B cell (primary cell): Measurements from ENCODE around the gene PTPRG. TPM values are rescaled to one million over a fixed set of nuclear protein-coding genes. Genes with fewer than 3 reads are reported as not detected.

Source experiments
- ATAC-seq: fragments of 200-7000 bp; cut with Tn5 transposase; one replicate; pipeline ENCODE4 v1.10.0; 2021; ENCODE audit warnings: low read depth, mild to moderate bottlenecking, moderate number of reproducible peaks, moderate library complexity
- CTCF ChIA-PET: fragments of 350-600 bp; sonication (Branson Sonifier 250); formaldehyde crosslinking; loops from one replicate; lab custom pipeline; 2021; ENCODE audit warnings: antibody characterized with exemption, inconsistent platforms; lab: Charles Lee
- POLR2A ChIA-PET: fragments of 350-600 bp; sonication (Branson Sonifier 250); formaldehyde crosslinking; loops from one replicate; lab custom pipeline; 2021; ENCODE audit warnings: antibody characterized with exemption; lab: Charles Lee
- DNase-seq: peaks from one replicate; pipeline ENCODE4 v3.0.0; 2013
- H2AFZ ChIP-seq: 2 replicates; pipeline ENCODE4 v1.6.1; 2012; ENCODE audit warnings: mild to moderate bottlenecking, low read depth, low read length; ENCODE audit not compliant: insufficient read depth, poor library complexity, severe bottlenecking
- H3K27ac ChIP-seq, 2 donors: 1 replicate in 1 of 2; 2 replicates in 1 of 2; pipeline ENCODE4 v1.5.1; 2012 to 2013; ENCODE audit warnings: low read length in 2 of 2, mild to moderate bottlenecking in 2 of 2, moderate library complexity in 1 of 2
- H3K27me3 ChIP-seq, 4 experiments: fragments of 200-600 bp in 1 of 4; sonication (generic) in 1 of 4; replicated peaks in 1 of 4; 1 replicate in 2 of 4; 2 replicates in 2 of 4; pipeline versions ENCODE4 v1.6.1 to v1.7.0; 2013 to 2016; ENCODE audit warnings: low read length in 3 of 4, mild to moderate bottlenecking in 2 of 4, mixed read lengths in 1 of 4, moderate library complexity in 1 of 4; ENCODE audit not compliant: insufficient read depth in 4 of 4, control insufficient read depth in 3 of 4; ENCODE audit errors: control extremely low read depth in 1 of 4
- H3K36me3 ChIP-seq, 2 experiments: replicated peaks in 1 of 2; 1 replicate in 1 of 2; 2 replicates in 1 of 2; pipeline versions ENCODE4 v1.6.1 to v1.7.1; 2013; ENCODE audit warnings: low read length in 1 of 2; ENCODE audit not compliant: insufficient read depth in 2 of 2, control insufficient read depth in 1 of 2; ENCODE audit errors: control extremely low read depth in 1 of 2, extremely low read depth in 1 of 2
- H3K4me1 ChIP-seq, 2 donors: fragments of 200-600 bp in 1 of 2; sonication (generic) in 1 of 2; 1 replicate in 1 of 2; 2 replicates in 1 of 2; pipeline versions ENCODE4 v1.5.1 to v1.6.1; 2013 to 2017; ENCODE audit warnings: low read length in 2 of 2; ENCODE audit not compliant: control insufficient read depth in 2 of 2, insufficient read depth in 2 of 2
- H3K4me2 ChIP-seq: replicated peaks from 2 replicates; pipeline ENCODE3; 2012; ENCODE audit warnings: mild to moderate bottlenecking, low read depth, low read length; ENCODE audit not compliant: poor library complexity, severe bottlenecking
- H3K4me3 ChIP-seq, 5 experiments: fragments of 200-600 bp in 1 of 5; sonication (generic) in 1 of 5; 1 replicate in 3 of 5; 2 replicates in 2 of 5; pipeline versions ENCODE4 v1.5.1 to v1.7.0; 2011 to 2016; ENCODE audit warnings: low read length in 4 of 5, mild to moderate bottlenecking in 4 of 5, low read depth in 2 of 5, control low read depth in 1 of 5, moderate library complexity in 1 of 5; ENCODE audit not compliant: insufficient read depth in 1 of 5; ENCODE audit errors: control extremely low read depth in 1 of 5, extremely low read depth in 1 of 5
- H3K79me2 ChIP-seq: fragments of 200-600 bp; sonication (generic); one replicate; pipeline ENCODE4 v1.6.0; 2016; ENCODE audit warnings: low read length; ENCODE audit not compliant: control insufficient read depth, insufficient read depth
- H3K9ac ChIP-seq: fragments of 200-600 bp; sonication (generic); 2 replicates; pipeline ENCODE4 v1.6.1; 2017; ENCODE audit warnings: mild to moderate bottlenecking, low read length, moderate library complexity
- H3K9me3 ChIP-seq, 3 donors: one replicate each; pipeline versions ENCODE4 v1.6.1 to v1.7.1; 2013; ENCODE audit warnings: low read length in 2 of 3; ENCODE audit not compliant: control insufficient read depth in 2 of 3, insufficient read depth in 1 of 3; ENCODE audit errors: control extremely low read depth in 1 of 3
- H4K20me1 ChIP-seq: 2 replicates; pipeline ENCODE4 v1.6.0; 2012; ENCODE audit warnings: mild to moderate bottlenecking, low read length; ENCODE audit not compliant: insufficient read depth, control insufficient read depth, poor library complexity, severe bottlenecking
- H3K27ac Mint-ChIP-seq: one replicate; pipeline ENCODE4 v1.8.0; 2021; ENCODE audit warnings: mixed read lengths
- H3K27me3 Mint-ChIP-seq: one replicate; pipeline ENCODE4 v1.8.0; 2021; ENCODE audit warnings: mixed read lengths
- H3K4me1 Mint-ChIP-seq: one replicate; pipeline ENCODE4 v1.8.0; 2021; ENCODE audit warnings: mixed read lengths
- H3K4me3 Mint-ChIP-seq: one replicate; pipeline ENCODE4 v1.8.0; 2021; ENCODE audit warnings: mixed read lengths
- H3K9me3 Mint-ChIP-seq: one replicate; pipeline ENCODE4 v1.8.0; 2022; ENCODE audit warnings: mixed read lengths; ENCODE audit not compliant: insufficient read depth
- CTCF ChIP-seq: fragments of 200-600 bp; IDR thresholded peaks from one replicate; pipeline ENCODE4 v1.8.0; 2022; ENCODE audit warnings: antibody characterized with exemption, mild to moderate bottlenecking
- EZH2 ChIP-seq: IDR thresholded peaks from 2 replicates; pipeline ENCODE4 v1.6.1; 2012; ENCODE audit warnings: borderline replicate concordance, low read depth, mild to moderate bottlenecking, moderate library complexity, low read length; ENCODE audit not compliant: insufficient read depth, poor library complexity, severe bottlenecking
- WGBS: methylation state at CpG from one replicate; pipeline ENCODE4 v1.1.5; 2013; ENCODE audit warnings: missing lambda C conversion rate; ENCODE audit not compliant: insufficient coverage; 5-methylcytosine and 5-hydroxymethylcytosine counted together
- intact Hi-C: fragments of 100-400 bp; cut with micrococcal nuclease; formaldehyde crosslinking; loops from one replicate; pipeline ENCODE4 v1.10.0; 2022
- polyA plus RNA-seq: library from polyadenylated mRNA; depleted of rRNA; stranded (reverse); fragments of >200 nt; gene quantifications from 2 replicates; pipeline ENCODE4 v1.2.3, GENCODE V29; 2012
- total RNA-seq, 2 donors: library from RNA; stranded (reverse); fragments of 120-200 nt in 1 of 2; gene quantifications; 1 replicate in 1 of 2; 2 replicates in 1 of 2; pipeline versions ENCODE4 v1.2.3 to v1.2.4, GENCODE V29; 2013 to 2022

Gene PTPRG
- total and polyA plus RNA-seq, 2 donors (not counting 1 experiment from before 2014, with no cell fraction given): 0.12 to 1.3 TPM

DNA sequence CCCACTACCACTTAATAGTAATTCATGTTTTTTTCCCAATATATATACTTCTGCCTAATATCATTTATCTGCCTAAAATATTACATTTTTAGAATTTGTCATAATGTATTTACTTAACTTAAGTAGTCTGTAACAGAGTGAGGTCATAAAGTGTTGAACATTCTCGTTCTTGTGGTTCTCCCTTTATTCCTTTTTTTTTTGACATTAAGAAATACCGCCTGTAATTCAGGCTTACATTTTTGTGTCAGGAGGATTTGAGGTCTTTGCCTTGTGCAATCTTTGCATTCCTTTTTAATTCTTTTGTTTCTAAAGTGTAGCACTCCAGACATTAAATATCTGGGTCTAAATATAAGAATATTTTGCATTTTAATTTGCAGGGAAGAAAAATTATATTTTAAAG is 315.4 kb downstream of the PTPRG start:
- no peak overlapping the region for H3K4me3 ChIP-seq
- no peaks in the 10 kb centered on the region for H4K20me1 ChIP-seq
- H3K4me1 Mint-ChIP-seq: no peaks in the 10 kb centered on the region
- no peaks in the 10 kb centered on the region for H3K79me2 ChIP-seq
- no peak overlapping the region for H3K4me2 ChIP-seq
- DNase-seq (no peak), ATAC-seq (no peak)
- intact Hi-C loops: no loop called here
- no peak overlapping the region for H3K4me3 Mint-ChIP-seq
- ChIA-PET CTCF (no interaction called here), POLR2A (no interaction called here)
- H3K27me3 Mint-ChIP-seq: no peaks in the 10 kb centered on the region
- H2AFZ ChIP-seq: no peak overlapping the region
- no peak overlapping the region for H3K9ac ChIP-seq
- no peaks in the 10 kb centered on the region for H3K36me3 ChIP-seq
- H3K9me3 Mint-ChIP-seq: no peaks in the 10 kb centered on the region
- H3K4me1 ChIP-seq: no peaks in the 10 kb centered on the region
- no peaks in the 10 kb centered on the region for H3K9me3 ChIP-seq
- no peak overlapping the region for H3K27ac ChIP-seq
- no CpG with 5 or more reads among the region's 2 CpGs for WGBS
- H3K27me3 ChIP-seq: no peaks in the 10 kb centered on the region
- no peak for TF ChIP-seq CTCF
- TF ChIP-seq EZH2: no peak
- no peak overlapping the region for H3K27ac Mint-ChIP-seq

- Histone ChIP-seq H3K79me2 (no peaks in the 10 kb centered on the region), H3K9ac (no peak overlapping the region), H3K36me3 (no peaks in the 10 kb centered on the region), H3K9me3 (peaks cover 0 to 1% (median 0%) of the 10 kb centered on the region in 3 donors), H3K4me1 (no peaks in the 10 kb centered on the region), H3K4me3 (no peak overlapping the region), H4K20me1 (no peaks in the 10 kb centered on the region), H3K27me3 (no peaks in the 10 kb centered on the region), H3K27ac (no peak overlapping the region), H3K4me2 (no peak overlapping the region), H2AFZ (no peak overlapping the region)
- TF ChIP-seq CTCF (no peak), EZH2 (no peak)
- Mint-ChIP-seq H3K9me3 (no peaks in the 10 kb centered on the region), H3K27me3 (no peaks in the 10 kb centered on the region), H3K4me1 (no peaks in the 10 kb centered on the region), H3K4me3 (no peak overlapping the region), H3K27ac (no peak overlapping the region)
- DNase-seq (no peak), ATAC-seq (no peak)
- ChIA-PET POLR2A (no interaction called here), CTCF (no interaction called here)
- WGBS: 83% methylated on average over 2 of the region's 6 CpGs
- intact Hi-C loops: no loop called here
Measured at GRCh38 chr3:61877359-61878138, 316.2 kb downstream of the PTPRG start.
